Activated CD4-positive, alpha-beta T cell treated with anti-CD3 and anti-CD28 coated beads, Interleukin-2, Interleukin-4, amounts not matched to agents 100 ng/mL and 50 ng/mL, durations not matched to agents 16 hours and 8 hours (primary cell): ENCODE data around the gene METTL4.
A peak's percentile ranks its signal among the peaks of the same experiment; 100 is the strongest.

Experiments
- DNase-seq: peaks from one replicate; pipeline ENCODE4 v3.0.0-alpha.2; 2020; ENCODE audit warnings: low spot score

Gene METTL4, protein sequence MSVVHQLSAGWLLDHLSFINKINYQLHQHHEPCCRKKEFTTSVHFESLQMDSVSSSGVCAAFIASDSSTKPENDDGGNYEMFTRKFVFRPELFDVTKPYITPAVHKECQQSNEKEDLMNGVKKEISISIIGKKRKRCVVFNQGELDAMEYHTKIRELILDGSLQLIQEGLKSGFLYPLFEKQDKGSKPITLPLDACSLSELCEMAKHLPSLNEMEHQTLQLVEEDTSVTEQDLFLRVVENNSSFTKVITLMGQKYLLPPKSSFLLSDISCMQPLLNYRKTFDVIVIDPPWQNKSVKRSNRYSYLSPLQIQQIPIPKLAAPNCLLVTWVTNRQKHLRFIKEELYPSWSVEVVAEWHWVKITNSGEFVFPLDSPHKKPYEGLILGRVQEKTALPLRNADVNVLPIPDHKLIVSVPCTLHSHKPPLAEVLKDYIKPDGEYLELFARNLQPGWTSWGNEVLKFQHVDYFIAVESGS

GRCh38 chr18:2571200-2572170 lies at the start of gene METTL4, which contains the start of gene NDC80:
TSS of gene METTL4 (minus strand) at chr18:2571505. CDS start at chr18:2567216, 4,289 bp downstream.
TSS of gene NDC80 (plus strand) at chr18:2571557. CDS start at chr18:2572986, 1,429 bp downstream.
- DNase-seq = peak; percentile 86

DNA sequence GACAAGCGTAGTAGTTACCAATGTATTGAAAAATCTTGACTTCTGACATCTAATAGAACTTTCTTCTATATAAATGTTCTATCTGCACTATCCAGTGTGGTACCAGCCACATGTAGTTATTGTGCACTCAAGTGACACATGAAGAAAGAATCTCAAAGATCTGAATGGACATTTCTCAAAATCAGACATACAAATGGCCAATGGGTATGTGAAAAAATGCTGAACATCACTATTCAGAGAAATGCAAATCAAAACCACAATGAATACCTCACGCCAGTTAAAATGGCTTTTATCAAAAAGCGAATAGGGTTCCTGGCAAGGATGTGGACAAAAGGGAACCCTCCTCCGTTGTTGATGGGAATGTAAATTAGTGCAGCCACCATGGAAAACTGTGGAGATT lies 46.7 kb upstream of the METTL4 start:
- no peak for DNase-seq

- no peak for DNase-seq
These were observed 46.2 kb upstream of the METTL4 start for GRCh38 chr18:2617401-2617998.

- no peak for DNase-seq
These were observed 41.7 kb upstream of the METTL4 start for GRCh38 chr18:2612996-2613395.

DNA sequence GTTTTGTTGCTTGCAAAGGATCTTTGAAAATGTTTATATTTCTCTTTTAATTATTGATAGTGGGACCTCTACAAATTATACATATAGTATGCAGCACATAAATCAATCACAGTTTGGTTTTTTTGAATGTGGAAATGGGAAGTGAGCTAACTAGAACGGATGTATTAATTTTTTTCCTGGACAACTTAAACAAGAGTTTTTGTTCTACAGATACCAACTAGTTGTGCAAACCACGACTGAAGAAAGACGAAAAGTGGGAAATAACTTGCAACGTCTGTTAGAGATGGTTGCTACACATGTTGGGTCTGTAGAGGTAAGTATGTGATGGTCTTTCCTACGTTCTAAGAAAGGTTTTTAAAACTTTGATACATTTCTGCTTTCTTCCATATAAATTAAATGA lies 39.2 kb upstream of the METTL4 start:
- no peak for DNase-seq

DNA sequence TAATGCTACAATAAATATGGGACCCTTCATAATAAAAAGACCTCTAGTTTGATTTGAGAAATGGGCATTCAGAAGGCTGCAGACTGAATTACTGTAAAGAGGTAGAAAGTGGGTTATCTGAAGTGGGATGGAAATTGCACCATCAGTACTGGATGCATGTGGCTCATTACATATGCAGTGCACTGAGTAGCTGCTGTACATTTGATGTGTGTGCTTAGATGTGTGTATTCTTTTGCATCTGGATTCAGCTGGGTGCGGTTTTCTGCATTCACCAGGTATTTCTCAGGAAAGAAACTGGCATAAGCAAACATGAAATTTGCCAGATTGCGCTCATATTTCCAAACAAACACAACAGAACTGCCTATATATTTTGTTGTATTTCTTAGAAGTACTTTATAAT lies 38.3 kb upstream of the METTL4 start:
- no peak for DNase-seq

- DNase-seq = no peak
These were observed 35.0 kb upstream of the METTL4 start for GRCh38 chr18:2606335-2606734.

GRCh38 chr18:2602844-2603243 lies 31.5 kb upstream of the METTL4 start:
- DNase-seq = no peak

GRCh38 chr18:2597639-2598038 lies 26.3 kb upstream of the METTL4 start:
- DNase-seq = no peak

- DNase-seq = no peak
These were observed 19.0 kb upstream of the METTL4 start for GRCh38 chr18:2590303-2590702.

DNA sequence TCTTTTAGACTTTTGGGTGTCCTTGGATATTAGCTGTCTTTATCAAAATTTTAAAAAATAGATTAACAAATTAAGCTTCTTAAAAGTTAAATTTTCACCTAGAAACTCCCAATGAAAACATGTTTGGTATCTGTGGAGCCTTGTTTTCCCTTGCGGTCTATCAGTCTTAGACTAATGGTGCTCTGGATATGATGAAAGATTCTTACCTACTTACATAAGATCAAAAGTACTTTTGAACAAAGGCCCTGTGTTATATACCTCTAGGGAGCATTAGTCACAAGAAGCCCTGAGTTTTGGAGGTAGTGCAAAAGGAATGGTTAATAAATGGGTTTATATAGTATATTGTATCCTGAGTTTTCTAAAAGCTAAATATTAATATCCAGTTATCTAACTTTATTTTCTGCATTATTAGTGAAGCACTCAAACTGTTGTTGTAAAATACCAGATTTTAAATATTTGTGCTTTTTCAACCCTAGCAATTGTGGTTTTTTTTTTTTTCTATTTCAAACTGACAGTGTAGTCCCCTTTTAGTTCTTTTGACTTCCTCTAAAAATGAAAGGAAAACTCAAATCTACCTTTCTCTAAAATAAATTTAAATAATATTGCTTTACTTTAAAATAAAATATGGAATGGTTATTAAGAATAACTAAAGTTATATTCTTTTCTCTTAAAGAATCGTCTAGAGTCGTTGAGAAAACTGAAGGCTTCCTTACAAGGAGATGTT lies 18.2 kb upstream of the METTL4 start:
- DNase-seq = no peak

DNA sequence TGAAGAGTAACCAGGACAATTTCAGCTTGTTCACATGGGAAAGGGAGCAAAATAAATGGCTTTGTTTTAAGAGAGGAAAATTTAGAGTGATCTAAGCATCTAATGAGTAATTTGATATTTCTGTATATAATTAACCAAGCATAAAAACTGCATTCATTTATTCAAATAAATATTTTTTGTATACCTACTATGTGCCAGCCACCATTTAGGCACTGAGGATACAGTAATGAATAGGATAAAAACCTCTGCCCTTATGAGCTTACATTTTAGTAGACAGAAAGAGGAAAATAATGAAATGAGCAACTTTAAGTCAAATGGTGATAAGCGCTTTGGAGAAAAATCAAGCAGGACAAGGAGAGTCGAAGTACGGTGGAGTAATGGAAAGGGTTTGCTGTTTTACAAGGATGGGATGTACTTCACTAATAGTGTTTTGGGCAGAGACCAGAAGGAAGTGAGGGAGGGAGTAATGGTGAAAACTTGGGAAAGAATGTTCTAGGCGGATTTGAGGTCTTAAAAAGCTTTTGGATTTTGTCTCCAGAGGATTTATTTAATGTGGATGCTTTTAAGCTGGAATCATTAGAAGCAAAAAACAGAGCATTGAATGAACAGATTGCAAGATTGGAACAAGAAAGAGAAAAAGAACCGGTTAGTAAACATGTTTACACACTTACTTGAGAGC lies 17.5 kb upstream of the METTL4 start:
- no peak for DNase-seq

DNA sequence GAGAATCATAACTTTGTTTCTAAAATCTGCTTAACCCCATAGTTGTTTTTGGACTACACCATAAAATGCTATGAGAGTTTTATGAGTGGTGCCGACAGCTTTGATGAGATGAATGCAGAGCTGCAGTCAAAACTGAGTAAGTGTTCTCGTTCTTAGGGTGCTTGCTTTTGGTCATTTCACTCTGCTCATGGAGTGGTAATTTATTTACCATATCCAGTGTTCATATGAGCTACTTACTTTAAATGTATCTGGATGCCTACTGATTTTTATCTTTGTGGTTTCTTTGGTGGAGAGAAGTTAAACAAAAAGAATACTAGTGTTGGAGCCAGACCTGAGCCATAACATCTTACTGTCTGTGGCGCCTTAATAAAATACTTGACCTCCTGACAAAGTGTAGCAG lies 16.5 kb upstream of the METTL4 start:
- DNase-seq = no peak

GRCh38 chr18:2573408-2573807 lies 2.1 kb upstream of the METTL4 start:
- DNase-seq = no peak

- no peak for DNase-seq
These were observed 1.6 kb upstream of the METTL4 start for GRCh38 chr18:2572892-2573291.

DNA sequence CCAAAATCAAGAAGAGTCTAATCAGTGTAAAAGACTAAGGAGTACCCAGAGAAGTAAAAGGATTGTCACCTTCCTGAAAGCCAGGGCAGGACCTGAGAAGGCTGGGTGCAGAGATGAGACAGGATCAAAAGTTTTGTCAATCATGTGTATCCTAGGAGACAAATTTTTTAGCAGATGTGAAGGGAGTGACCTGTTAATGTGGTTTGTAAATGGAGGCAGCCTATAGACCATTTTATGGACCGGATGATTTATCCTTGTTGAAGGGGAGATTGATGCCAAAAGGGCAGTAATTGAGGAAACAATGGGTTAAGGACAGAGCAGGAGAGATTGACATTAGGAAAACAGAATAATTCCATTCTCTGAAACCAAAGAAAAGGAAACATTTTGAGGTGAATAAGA lies 865 bp upstream of the METTL4 start:
- DNase-seq = peak; percentile 25

- DNase-seq = peak; percentile 57
These were observed 519 bp downstream of the METTL4 start for GRCh38 chr18:2570772-2571199.

GRCh38 chr18:2569338-2570207 lies 1.7 kb downstream of the METTL4 start:
- no peak for DNase-seq

- DNase-seq = no peak
These were observed 2.7 kb downstream of the METTL4 start for GRCh38 chr18:2568605-2569004.

DNA sequence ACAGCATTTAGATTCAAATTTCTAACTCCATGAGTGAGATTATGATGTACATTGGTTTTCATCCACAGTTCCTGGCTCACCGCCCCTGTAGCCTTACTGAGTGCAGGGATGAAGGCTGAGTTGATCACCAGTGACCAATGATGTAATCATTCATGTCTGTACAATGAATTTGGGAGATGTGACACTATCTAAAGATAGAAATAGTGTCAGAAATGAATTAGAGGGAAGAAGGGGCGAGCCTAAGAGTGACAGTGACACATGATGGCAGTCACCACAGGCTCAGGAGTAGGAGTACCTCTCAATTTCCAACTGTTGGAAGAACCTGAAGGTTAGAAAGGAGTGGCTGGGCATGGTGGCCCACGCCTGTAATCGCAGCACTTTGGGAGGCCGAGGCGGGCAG lies 3.2 kb downstream of the METTL4 start:
- DNase-seq = no peak
